HEK293 (cell line): Measurements from ENCODE around the gene SLAMF6.

Source experiments
- CTCF ChIA-PET: fragments of 350-600 bp; formaldehyde crosslinking; extraction: SDS; loops from one replicate; lab custom pipeline; 2021; ENCODE audit warnings: antibody characterized with exemption; lab: Yijun Ruan, JAX
- POLR2A ChIA-PET: fragments of 300-600 bp; formaldehyde crosslinking; extraction: SDS; loops from one replicate; lab custom pipeline; 2020; ENCODE audit warnings: antibody characterized with exemption, inconsistent platforms; lab: Yijun Ruan, JAX
- H3K27ac ChIP-seq: fragments of 200-500 bp; sonication (Bioruptor generic); 2 replicates; pipeline ENCODE4 v1.5.1; 2014; ENCODE audit warnings: low read depth, low read length, control low read depth, inconsistent platforms; ENCODE audit errors: extremely low read depth
- H3K36me3 ChIP-seq, 2 experiments: fragments of 200-500 bp in 1 of 2; sonication (Bioruptor generic) in 1 of 2; 1 replicate in 1 of 2; 2 replicates in 1 of 2; pipeline ENCODE4 v1.5.1; 2014 to 2017; ENCODE audit warnings: inconsistent platforms in 2 of 2, low read length in 2 of 2; ENCODE audit not compliant: control insufficient read depth in 2 of 2, insufficient read depth in 1 of 2
- H3K4me1 ChIP-seq: fragments of 200-500 bp; sonication (Bioruptor generic); 2 replicates; pipeline ENCODE4 v1.5.1; 2014; ENCODE audit warnings: mild to moderate bottlenecking, low read length, inconsistent platforms; ENCODE audit not compliant: control insufficient read depth, insufficient read depth
- H3K4me3 ChIP-seq: 2 replicates; pipeline ENCODE4 v1.5.1; 2011; ENCODE audit warnings: low read depth, mild to moderate bottlenecking, control low read depth, low read length, moderate library complexity
- H3K9me3 ChIP-seq: fragments of 200-500 bp; sonication (Bioruptor generic); 2 replicates; pipeline ENCODE4 v1.5.1; 2014; ENCODE audit warnings: low read depth, low read length, inconsistent platforms; ENCODE audit not compliant: control insufficient read depth, insufficient read depth
- ELK4 ChIP-seq: IDR thresholded peaks from 2 replicates; pipeline ENCODE4 v1.6.1; 2011; ENCODE audit warnings: mild to moderate bottlenecking, low read depth, low read length, borderline replicate concordance
- HIC1 ChIP-seq: fragments of 450-650 bp; formaldehyde crosslinking; IDR thresholded peaks from 2 replicates; pipeline ENCODE4 v1.5.1; 2016; ENCODE audit warnings: missing biosample characterization, missing genetic modification characterization
- KLF8 ChIP-seq: fragments of 450-650 bp; formaldehyde crosslinking; IDR thresholded peaks from 2 replicates; pipeline ENCODE4 v1.5.1; 2016; ENCODE audit warnings: missing biosample characterization, missing genetic modification characterization
- MYNN ChIP-seq: fragments of 450-650 bp; formaldehyde crosslinking; IDR thresholded peaks from 2 replicates; pipeline ENCODE4 v1.5.1; 2016; ENCODE audit warnings: missing biosample characterization, missing genetic modification characterization, borderline replicate concordance
- SCRT1 ChIP-seq: fragments of 450-650 bp; formaldehyde crosslinking; IDR thresholded peaks from 2 replicates; pipeline ENCODE4 v1.5.1; 2016; ENCODE audit warnings: missing biosample characterization, missing genetic modification characterization, borderline replicate concordance
- SP3 ChIP-seq: fragments of 450-650 bp; formaldehyde crosslinking; IDR thresholded peaks from 2 replicates; pipeline ENCODE4 v1.5.1; 2016; ENCODE audit warnings: missing biosample characterization, missing genetic modification characterization
- ZNF121 ChIP-seq: fragments of 450-650 bp; formaldehyde crosslinking; IDR thresholded peaks from 2 replicates; pipeline ENCODE4 v1.5.1; 2016; ENCODE audit warnings: missing biosample characterization, missing genetic modification characterization
- ZNF132 ChIP-seq: fragments of 450-650 bp; formaldehyde crosslinking; IDR thresholded peaks from 2 replicates; pipeline ENCODE4 v1.5.1; 2017; ENCODE audit warnings: missing biosample characterization, missing genetic modification characterization, borderline replicate concordance
- ZNF19 ChIP-seq: fragments of 450-650 bp; formaldehyde crosslinking; IDR thresholded peaks from 2 replicates; pipeline ENCODE4; 2016; ENCODE audit warnings: missing biosample characterization, missing genetic modification characterization, low read depth
- ZNF2 ChIP-seq: fragments of 450-650 bp; formaldehyde crosslinking; IDR thresholded peaks from 2 replicates; pipeline ENCODE4 v1.5.1; 2016; ENCODE audit warnings: missing biosample characterization, missing genetic modification characterization
- ZNF23 ChIP-seq: fragments of 450-650 bp; formaldehyde crosslinking; IDR thresholded peaks from 2 replicates; pipeline ENCODE4 v1.5.1; 2016; ENCODE audit warnings: missing biosample characterization, missing genetic modification characterization, borderline replicate concordance
- ZNF311 ChIP-seq: fragments of 450-650 bp; formaldehyde crosslinking; IDR thresholded peaks from 2 replicates; pipeline ENCODE4 v1.5.1; 2017; ENCODE audit warnings: missing biosample characterization, missing genetic modification characterization, borderline replicate concordance
- ZNF398 ChIP-seq: fragments of 450-650 bp; formaldehyde crosslinking; IDR thresholded peaks from 2 replicates; pipeline ENCODE4 v1.5.1; 2017; ENCODE audit warnings: missing biosample characterization, missing genetic modification characterization
- ZNF423 ChIP-seq: fragments of 450-650 bp; formaldehyde crosslinking; IDR thresholded peaks from 2 replicates; pipeline ENCODE4 v1.5.1; 2016; ENCODE audit warnings: missing biosample characterization, missing genetic modification characterization
- ZNF433 ChIP-seq: fragments of 450-650 bp; formaldehyde crosslinking; IDR thresholded peaks from 2 replicates; pipeline ENCODE4 v1.5.1; 2016; ENCODE audit warnings: missing biosample characterization, missing genetic modification characterization, low read depth
- ZNF555 ChIP-seq: fragments of 450-650 bp; formaldehyde crosslinking; conservative IDR thresholded peaks from 2 replicates; pipeline ENCODE4 v1.5.1; 2017; ENCODE audit warnings: missing biosample characterization, mild to moderate bottlenecking, missing genetic modification characterization, inconsistent platforms
- ZNF596 ChIP-seq: fragments of 450-650 bp; IDR thresholded peaks from 2 replicates; pipeline ENCODE4 v1.5.0; 2018; ENCODE audit warnings: missing biosample characterization, mild to moderate bottlenecking, missing genetic modification characterization, moderate library complexity
- ZNF670 ChIP-seq: fragments of 450-650 bp; formaldehyde crosslinking; IDR thresholded peaks from 2 replicates; pipeline ENCODE4 v1.5.1; 2016; ENCODE audit warnings: missing biosample characterization, missing genetic modification characterization, low read depth
- ZNF768 ChIP-seq: fragments of 450-650 bp; formaldehyde crosslinking; IDR thresholded peaks from 2 replicates; pipeline ENCODE4 v1.5.1; 2018; ENCODE audit warnings: missing biosample characterization, mild to moderate bottlenecking, missing genetic modification characterization
- ZNF785 ChIP-seq: fragments of 450-650 bp; formaldehyde crosslinking; IDR thresholded peaks from 2 replicates; pipeline ENCODE4 v1.5.1; 2016; ENCODE audit warnings: missing biosample characterization, missing genetic modification characterization

Gene SLAMF6

GRCh38 chr1:160438935-160439334 lies 84.1 kb downstream of the SLAMF6 start:
- Histone ChIP-seq H3K9me3 (no peaks in the 10 kb centered on the region), H3K4me1 (no peaks in the 10 kb centered on the region), H3K36me3 (no peaks in the 10 kb centered on the region), H3K27ac (no peak overlapping the region), H3K4me3 (no peak overlapping the region)
- ChIA-PET CTCF (interaction anchor here (1.0 to 1.3 kb wide), 2 partner anchors 13 to 148 kb away, joined by 3 to 4 read pairs; no protein-coding TSS in a partner anchor), POLR2A (no interaction called here)
- TF ChIP-seq ZNF2 (tag by site-specific recombination), result no peak
- TF ChIP-seq HIC1 (tag by site-specific recombination), result no peak
- TF ChIP-seq ZNF596, result no peak
- TF ChIP-seq SCRT1 (tag by site-specific recombination), result no peak
- no peak for TF ChIP-seq ZNF670
- no peak for TF ChIP-seq ZNF311
- TF ChIP-seq SP3 (tag by site-specific recombination), result no peak
- TF ChIP-seq MYNN (tag by site-specific recombination), result no peak

GRCh38 chr1:160438317-160438918 lies 84.6 kb downstream of the SLAMF6 start:
- POLR2A ChIA-PET, result no interaction called here
- Histone ChIP-seq H3K36me3 (no peaks in the 10 kb centered on the region), H3K27ac (no peak overlapping the region), H3K4me1 (no peaks in the 10 kb centered on the region), H3K4me3 (no peak overlapping the region), H3K9me3 (no peaks in the 10 kb centered on the region)
- CTCF ChIA-PET, result no interaction called here
- TF ChIP-seq ZNF311 (no peak), ZNF423 (tag by site-specific recombination) (no peak), ZNF555 (tag by site-specific recombination) (no peak), KLF8 (tag by site-specific recombination) (no peak), ZNF19 (tag by site-specific recombination) (no peak), ZNF121 (no peak), ZNF132 (no peak), ZNF768 (tag by site-specific recombination) (no peak), ZNF23 (tag by site-specific recombination) (no peak), ZNF785 (tag by site-specific recombination) (no peak), ELK4 (no peak), ZNF433 (tag by site-specific recombination) (no peak), ZNF398 (tag by site-specific recombination) (no peak)
